ENCODE data around the gene NKD1.

The NKD1 gene

DNA sequence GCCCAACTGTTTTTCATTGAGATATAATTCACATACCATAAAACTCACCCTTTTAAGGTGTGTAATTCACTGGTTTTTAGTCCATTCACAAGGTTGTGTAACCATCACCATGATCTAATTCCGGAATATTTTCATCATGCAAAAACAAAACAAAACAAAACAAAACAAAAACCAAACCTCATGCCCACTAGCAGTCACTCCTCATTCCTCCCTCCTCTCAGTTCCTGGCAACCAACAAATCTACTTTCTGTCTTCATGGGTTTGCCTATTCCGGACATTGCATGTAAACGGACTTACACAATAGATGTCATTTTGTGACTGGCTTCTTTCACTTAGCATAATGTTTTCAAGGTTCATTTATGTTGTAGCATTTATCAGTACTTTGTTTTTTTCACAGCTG is 140.7 kb downstream of the NKD1 start:
- DNase-seq = no peak
- intact Hi-C loops (cut with DNase I) = no loop called here

GRCh38 chr16:50690177-50690576 is 142.0 kb downstream of the NKD1 start:
- no peak for DNase-seq
- intact Hi-C loops (cut with DNase I) = no loop called here

GRCh38 chr16:50692644-50692998 is 144.4 kb downstream of the NKD1 start:
- intact Hi-C loops (cut with DNase I) = no loop called here

GRCh38 chr16:50692999-50693781 is 145.0 kb downstream of the NKD1 start, which contains the start of gene NOD2:
Gene NOD2, plus strand, starts transcription at chr16:50693606. Its CDS starts 5,890 bp downstream, at chr16:50699496.
- DNase-seq = no peak

More at GRCh38 chr16:50692644-50692998, 144.4 kb downstream of the NKD1 start:
- no peak for DNase-seq

DNA sequence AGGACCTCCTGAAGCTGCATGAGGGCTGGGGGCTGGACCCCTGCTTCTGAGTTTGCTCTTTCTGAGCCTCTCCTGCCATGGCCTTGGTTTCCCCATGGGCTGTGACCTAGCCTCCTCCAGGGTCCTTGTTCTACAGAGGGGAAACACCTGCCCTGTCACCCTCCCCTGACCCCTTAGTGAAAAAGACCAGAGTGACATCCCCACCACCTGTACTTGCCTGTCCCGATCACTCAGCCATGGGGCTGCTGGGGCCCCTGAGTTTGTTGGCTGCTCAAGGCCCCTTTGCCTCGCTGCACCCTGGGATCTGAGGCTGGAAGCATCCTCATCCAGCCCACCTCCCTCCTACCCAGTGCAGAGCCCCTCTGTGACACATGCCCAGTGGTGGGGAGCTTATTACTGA is 146.0 kb downstream of the NKD1 start:
- DNase-seq = no peak
- intact Hi-C loops (cut with DNase I) = no loop called here

More at GRCh38 chr16:50692999-50693781, 145.0 kb downstream of the NKD1 start, which contains the start of gene NOD2:
- intact Hi-C loops (cut with DNase I) = no loop called here

DNA sequence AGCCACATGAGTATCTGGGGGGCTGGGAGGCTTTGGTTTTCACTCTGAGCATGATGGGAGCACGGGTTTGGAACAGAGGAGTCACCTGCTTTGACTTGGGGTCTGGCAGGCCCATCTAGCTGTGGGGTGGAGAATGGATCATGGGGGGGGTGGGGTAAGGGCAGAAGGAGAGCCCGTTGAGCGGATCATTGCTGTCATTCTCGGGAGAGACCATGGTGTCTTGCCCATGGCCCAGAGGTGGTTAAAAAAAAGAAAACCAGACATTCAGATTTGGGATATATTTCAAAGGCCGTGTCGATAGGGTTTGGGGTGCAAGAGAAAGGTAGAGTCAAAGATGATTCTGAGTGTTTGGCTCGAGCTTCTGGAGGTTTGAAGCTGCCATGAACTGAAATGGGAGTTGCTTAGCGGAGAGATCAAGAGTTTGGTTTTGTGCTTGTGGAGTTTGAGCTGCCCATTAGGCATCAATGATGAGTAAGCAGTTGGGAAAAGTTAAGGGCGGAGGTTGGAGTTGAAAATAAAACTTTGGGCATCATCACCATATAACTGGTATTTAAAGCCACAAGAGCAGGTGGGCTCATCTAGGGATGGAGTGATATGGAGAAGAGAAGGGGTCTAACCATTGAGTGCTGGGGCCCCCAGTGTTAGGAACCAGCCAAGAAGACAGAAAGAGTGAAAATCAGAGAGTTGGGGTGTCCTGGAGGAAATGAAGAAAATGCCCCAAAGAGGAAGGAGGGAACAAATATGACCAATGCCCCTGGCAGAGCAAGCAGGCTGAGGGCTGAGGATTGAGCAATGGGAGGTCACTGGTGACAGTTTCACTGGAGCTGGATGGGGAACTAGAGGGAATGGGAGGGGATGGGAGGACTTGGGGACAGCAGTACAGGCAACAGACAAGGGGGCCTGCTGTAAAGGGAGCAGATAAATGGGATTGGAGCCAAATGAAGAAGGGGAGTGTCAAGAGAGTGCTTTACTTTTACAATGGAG is 147.1 kb downstream of the NKD1 start:
- intact Hi-C loops (cut with DNase I) = no loop called here
- peak in 8 of 42 donors; percentile 27 to 60 (median 36) for DNase-seq

- no peak for DNase-seq
Observed at GRCh38 chr16:50696126-50696525, 147.9 kb downstream of the NKD1 start.

GRCh38 chr16:50696575-50697420 is 148.6 kb downstream of the NKD1 start:
- DNase-seq = peak in 12 of 42 donors; percentile 31 to 70 (median 46)
- intact Hi-C loops (cut with DNase I) = no loop called here

More at GRCh38 chr16:50696126-50696525, 147.9 kb downstream of the NKD1 start:
- intact Hi-C loops (cut with DNase I) = no loop called here

DNA sequence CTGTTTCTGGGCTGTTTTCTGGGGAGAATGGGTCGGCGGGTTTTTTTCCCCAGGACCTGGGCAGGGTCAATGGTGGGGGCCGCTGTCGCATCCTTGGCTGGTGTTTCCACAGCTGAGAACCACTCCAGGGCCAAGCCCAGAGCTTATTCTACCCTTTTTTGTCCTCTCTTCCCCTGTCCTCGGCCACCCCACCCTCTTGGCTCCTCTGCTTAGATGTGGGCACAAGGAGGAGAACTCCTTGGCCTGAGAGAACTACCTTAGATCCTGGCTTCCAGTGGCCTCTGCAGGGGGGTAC is 149.2 kb downstream of the NKD1 start:
- intact Hi-C loops (cut with DNase I) = no loop called here
- DNase-seq = no peak

- DNase-seq = peak in 14 of 42 donors; percentile 18 to 72 (median 38)
- intact Hi-C loops (cut with DNase I) = no loop called here
Observed at GRCh38 chr16:50697881-50698767, 149.9 kb downstream of the NKD1 start.
